ENCODE measurements around the gene TRAF2.

- no peak for TF ChIP-seq REST (IDR thresholded peaks at IDR 0.05)
- TF ChIP-seq JUND (IDR thresholded peaks at IDR 0.05), result no peak
- TF ChIP-seq, protein P1, sequence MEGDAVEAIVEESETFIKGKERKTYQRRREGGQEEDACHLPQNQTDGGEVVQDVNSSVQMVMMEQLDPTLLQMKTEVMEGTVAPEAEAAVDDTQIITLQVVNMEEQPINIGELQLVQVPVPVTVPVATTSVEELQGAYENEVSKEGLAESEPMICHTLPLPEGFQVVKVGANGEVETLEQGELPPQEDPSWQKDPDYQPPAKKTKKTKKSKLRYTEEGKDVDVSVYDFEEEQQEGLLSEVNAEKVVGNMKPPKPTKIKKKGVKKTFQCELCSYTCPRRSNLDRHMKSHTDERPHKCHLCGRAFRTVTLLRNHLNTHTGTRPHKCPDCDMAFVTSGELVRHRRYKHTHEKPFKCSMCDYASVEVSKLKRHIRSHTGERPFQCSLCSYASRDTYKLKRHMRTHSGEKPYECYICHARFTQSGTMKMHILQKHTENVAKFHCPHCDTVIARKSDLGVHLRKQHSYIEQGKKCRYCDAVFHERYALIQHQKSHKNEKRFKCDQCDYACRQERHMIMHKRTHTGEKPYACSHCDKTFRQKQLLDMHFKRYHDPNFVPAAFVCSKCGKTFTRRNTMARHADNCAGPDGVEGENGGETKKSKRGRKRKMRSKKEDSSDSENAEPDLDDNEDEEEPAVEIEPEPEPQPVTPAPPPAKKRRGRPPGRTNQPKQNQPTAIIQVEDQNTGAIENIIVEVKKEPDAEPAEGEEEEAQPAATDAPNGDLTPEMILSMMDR (IDR thresholded peaks at IDR 0.05; ENCODE audit: low read depth, low read length, missing input control), result no peak
- no peak for TF ChIP-seq RAD21 (IDR thresholded peaks at IDR 0.05)
- TF ChIP-seq TAF1 (conservative IDR thresholded peaks at IDR 0.05), result no peak
- TF ChIP-seq EGR1 (IDR thresholded peaks at IDR 0.05; ENCODE audit: low read depth in 2 of 2), result no peak
- no peak for TF ChIP-seq SP1 (IDR thresholded peaks at IDR 0.05)
- TF ChIP-seq HNF4A (conservative IDR thresholded peaks at IDR 0.05), result no peak
- no peak for TF ChIP-seq RXRA (IDR thresholded peaks at IDR 0.05)
- no peak for TF ChIP-seq ATF3 (IDR thresholded peaks at IDR 0.05)
- TF ChIP-seq FOXA1 (IDR thresholded peaks at IDR 0.05), result no peak
- TF ChIP-seq MAX (IDR thresholded peaks at IDR 0.05), result no peak
Measured at GRCh38 chr9:136849960-136850865, 36.1 kb upstream of the TRAF2 start.
